H1 (cell line): Measurements from ENCODE around the gene PLXNB2. TPM values are rescaled to one million over a fixed set of nuclear protein-coding genes. Genes with fewer than 3 reads are reported as not detected.
"Not testable (repeated sequence)": the region's sequence is repeated elsewhere in the genome, so short reads cannot be mapped to it uniquely, and the experiment has no call there.

Experiments used
- CTCF ChIA-PET: fragments of 300-600 bp; sonication (Branson Sonifier 250); formaldehyde crosslinking; loops from one replicate; lab custom pipeline; 2021; ENCODE audit not compliant: partially characterized antibody; lab: Charles Lee
- POLR2A ChIA-PET: fragments of 300-600 bp; sonication (Branson Sonifier 250); formaldehyde crosslinking; loops from one replicate; lab custom pipeline; 2021; ENCODE audit warnings: inconsistent platforms; ENCODE audit not compliant: partially characterized antibody; lab: Charles Lee
- DNase-seq, 2 experiments: peaks; one replicate each; pipeline versions ENCODE4 v3.0.0 to v3.0.0-alpha.2; 2010 to 2022; ENCODE audit warnings: low spot score in 2 of 2, low read depth in 1 of 2, mixed read lengths in 1 of 2
- FAIRE-seq: peaks from 2 replicates; lab custom pipeline; 2011; peaks lifted over from hg19 to GRCh38; lab: Jason Lieb, UNC
- H2AFZ ChIP-seq: 2 replicates; pipeline ENCODE4 v1.8.1; 2012; ENCODE audit warnings: low read length, inconsistent platforms
- H2AK5ac ChIP-seq: 2 replicates; pipeline ENCODE4 v1.6.1; 2013; ENCODE audit warnings: low read depth, low read length
- H2BK120ac ChIP-seq: replicated peaks from 2 replicates; pipeline ENCODE3; 2013; ENCODE audit warnings: low read depth, low read length, inconsistent platforms
- H2BK12ac ChIP-seq: 2 replicates; pipeline ENCODE4 v1.6.1; 2013; ENCODE audit warnings: low read depth, low read length
- H2BK15ac ChIP-seq: 2 replicates; pipeline ENCODE4 v1.6.1; 2013; ENCODE audit warnings: low read length
- H2BK20ac ChIP-seq: 2 replicates; pipeline ENCODE4 v1.6.1; 2013; ENCODE audit warnings: low read length
- H2BK5ac ChIP-seq: 2 replicates; pipeline ENCODE4 v1.6.1; 2013; ENCODE audit warnings: low read depth, low read length
- H3K14ac ChIP-seq: 2 replicates; pipeline ENCODE4 v1.6.1; 2013; ENCODE audit warnings: inconsistent platforms; ENCODE audit not compliant: insufficient read length
- H3K18ac ChIP-seq: 2 replicates; pipeline ENCODE4 v1.6.1; 2013; ENCODE audit warnings: low read length; ENCODE audit errors: extremely low read depth
- H3K23ac ChIP-seq: 2 replicates; pipeline ENCODE4 v1.6.1; 2013; ENCODE audit warnings: inconsistent platforms; ENCODE audit not compliant: insufficient read length
- H3K23me2 ChIP-seq: 2 replicates; pipeline ENCODE4 v1.6.1; 2013; ENCODE audit warnings: low read depth, low read length
- H3K27ac ChIP-seq: 2 replicates; pipeline ENCODE4 v1.6.1; 2011; ENCODE audit warnings: low read depth, low read length, inconsistent platforms
- H3K27me3 ChIP-seq, 4 experiments: replicated peaks in 1 of 4; 1 replicate in 1 of 4; 2 replicates in 3 of 4; pipeline versions ENCODE4 v1.6.1 to v1.8.1; 2011 to 2013; ENCODE audit warnings: low read length in 3 of 4, mild to moderate bottlenecking in 3 of 4, inconsistent platforms in 2 of 4, mixed read lengths in 2 of 4, moderate library complexity in 1 of 4; ENCODE audit not compliant: control insufficient read depth in 3 of 4, insufficient read depth in 3 of 4; ENCODE audit errors: extremely low read depth in 1 of 4
- H3K36me3 ChIP-seq, 4 experiments: 2 replicates each; pipeline versions ENCODE4 v1.6.1 to v1.8.1; 2011 to 2013; ENCODE audit warnings: mild to moderate bottlenecking in 4 of 4, low read length in 3 of 4, moderate library complexity in 2 of 4, control low read depth in 1 of 4, inconsistent platforms in 1 of 4; ENCODE audit not compliant: insufficient read depth in 4 of 4, control insufficient read depth in 2 of 4
- H3K4ac ChIP-seq: replicated peaks from 2 replicates; pipeline ENCODE3; 2013; ENCODE audit warnings: low read length, low read depth, mixed read lengths, inconsistent platforms; ENCODE audit not compliant: insufficient read length
- H3K4me1 ChIP-seq, 4 experiments: replicated peaks in 1 of 4; 1 replicate in 1 of 4; 2 replicates in 3 of 4; pipeline versions ENCODE4 v1.6.1 to v1.8.1; 2011 to 2013; ENCODE audit warnings: low read length in 3 of 4, inconsistent platforms in 2 of 4, mixed read lengths in 1 of 4; ENCODE audit not compliant: insufficient read depth in 4 of 4, control insufficient read depth in 3 of 4
- H3K4me2 ChIP-seq, 2 experiments: 2 replicates each; pipeline versions ENCODE4 v1.6.1 to v1.8.1; 2011 to 2013; ENCODE audit warnings: low read depth in 2 of 2, low read length in 2 of 2, control low read depth in 1 of 2, inconsistent platforms in 1 of 2, mild to moderate bottlenecking in 1 of 2; ENCODE audit not compliant: insufficient read depth in 1 of 2
- H3K4me3 ChIP-seq, 4 experiments: fragments of 200-600, 300-600 bp in 1 of 4; sonication (generic), shearing (Covaris generic), sonication (Bioruptor Twin) in 1 of 4; 2 replicates each; pipeline versions ENCODE4 v1.5.1 to v1.8.1; 2011 to 2016; ENCODE audit warnings: low read length in 4 of 4, low read depth in 3 of 4, control low read depth in 2 of 4, inconsistent platforms in 2 of 4, mild to moderate bottlenecking in 2 of 4, mixed read lengths in 1 of 4, moderate library complexity in 1 of 4; ENCODE audit not compliant: insufficient read depth in 2 of 4; ENCODE audit errors: extremely low read depth in 1 of 4
- H3K56ac ChIP-seq: replicated peaks from 2 replicates; pipeline ENCODE3; 2013; ENCODE audit warnings: low read depth, mild to moderate bottlenecking, mixed read lengths, low read length, inconsistent platforms; ENCODE audit not compliant: insufficient read length
- H3K79me1 ChIP-seq: 2 replicates; pipeline ENCODE4 v1.6.1; 2013; ENCODE audit warnings: low read depth, low read length, control low read depth
- H3K79me2 ChIP-seq, 2 experiments: 2 replicates each; pipeline versions ENCODE4 v1.6.1 to v1.8.1; 2012 to 2013; ENCODE audit warnings: low read length in 2 of 2, mild to moderate bottlenecking in 2 of 2, inconsistent platforms in 1 of 2; ENCODE audit not compliant: insufficient read depth in 2 of 2, control insufficient read depth in 1 of 2
- H3K9ac ChIP-seq, 4 experiments: replicated peaks in 1 of 4; 1 replicate in 1 of 4; 2 replicates in 3 of 4; pipeline versions ENCODE4 v1.6.1 to v1.8.1; 2011 to 2013; ENCODE audit warnings: low read depth in 3 of 4, low read length in 3 of 4, control low read depth in 2 of 4, mild to moderate bottlenecking in 2 of 4, moderate library complexity in 2 of 4, inconsistent platforms in 1 of 4; ENCODE audit errors: extremely low read depth in 1 of 4
- H3K9me3 ChIP-seq, 2 experiments: 2 replicates each; pipeline versions ENCODE4 v1.6.1 to v1.8.1; 2012 to 2013; ENCODE audit warnings: mild to moderate bottlenecking in 2 of 2, moderate library complexity in 2 of 2, control low read depth in 1 of 2, inconsistent platforms in 1 of 2, low read depth in 1 of 2, low read length in 1 of 2, mixed read lengths in 1 of 2; ENCODE audit not compliant: insufficient read depth in 2 of 2
- H4K20me1 ChIP-seq, 2 experiments: replicated peaks in 1 of 2; 2 replicates each; pipeline versions ENCODE3 to v1.8.1; 2011 to 2013; ENCODE audit warnings: inconsistent platforms in 2 of 2, low read length in 2 of 2, mild to moderate bottlenecking in 1 of 2; ENCODE audit not compliant: insufficient read depth in 2 of 2, control insufficient read depth in 1 of 2
- H4K5ac ChIP-seq: 2 replicates; pipeline ENCODE4 v1.6.1; 2013; ENCODE audit warnings: low read length, low read depth, mixed read lengths, inconsistent platforms; ENCODE audit not compliant: insufficient read length
- H4K8ac ChIP-seq: 2 replicates; pipeline ENCODE4 v1.8.0; 2013; ENCODE audit warnings: mild to moderate bottlenecking, moderate library complexity, low read length, inconsistent platforms; ENCODE audit not compliant: insufficient read depth; ENCODE audit errors: extremely low read depth
- H4K91ac ChIP-seq: replicated peaks from 2 replicates; pipeline ENCODE3; 2013; ENCODE audit warnings: low read length, mixed read lengths, inconsistent platforms; ENCODE audit not compliant: insufficient read length
- WGBS, 2 experiments: shearing (Covaris generic) in 1 of 2; methylation state at CpG; one replicate each; pipeline versions ENCODE4 v1.1.6 to v1.1.7; 2013 to 2015; ENCODE audit warnings: low lambda C conversion rate in 2 of 2, mixed read lengths in 2 of 2, inconsistent platforms in 1 of 2, low coverage in 1 of 2, missing lambda C conversion rate in 1 of 2; ENCODE audit not compliant: insufficient replicate concordance in 2 of 2, insufficient coverage in 1 of 2, insufficient read length in 1 of 2; ENCODE audit errors: extremely low coverage in 1 of 2, missing lambda C conversion rate in 1 of 2; 5-methylcytosine and 5-hydroxymethylcytosine counted together
- polyA plus RNA-seq, 7 experiments: library from polyadenylated mRNA; depleted of rRNA in 3 of 7; stranded (reverse) in 5 of 7; unstranded in 2 of 7; fragments of >200 nt in 5 of 7; fragments of 200-250 nt in 2 of 7; gene quantifications; 1 replicate in 5 of 7; 2 replicates in 1 of 7; 4 replicates in 1 of 7; pipeline versions ENCODE4 v1.2.1 to v1.2.3, GENCODE V29; 2011 to 2013; ENCODE audit warnings: missing spikeins in 2 of 7, mixed read lengths in 2 of 7
- total RNA-seq: library from RNA; stranded (reverse); fragmentation: NEBNext Ultra II Directional; extraction: Animal tissue kit (Norgen Biotek cat#: 25700); gene quantifications from 2 replicates; pipeline ENCODE4 v1.2.1, GENCODE V29; 2021

The PLXNB2 gene
- total and polyA plus RNA-seq, 2 of the 8 experiments (the other 6 are each of a cell fraction or from before 2014, with no cell fraction given) = 58.3 to 92.8 TPM

DNA sequence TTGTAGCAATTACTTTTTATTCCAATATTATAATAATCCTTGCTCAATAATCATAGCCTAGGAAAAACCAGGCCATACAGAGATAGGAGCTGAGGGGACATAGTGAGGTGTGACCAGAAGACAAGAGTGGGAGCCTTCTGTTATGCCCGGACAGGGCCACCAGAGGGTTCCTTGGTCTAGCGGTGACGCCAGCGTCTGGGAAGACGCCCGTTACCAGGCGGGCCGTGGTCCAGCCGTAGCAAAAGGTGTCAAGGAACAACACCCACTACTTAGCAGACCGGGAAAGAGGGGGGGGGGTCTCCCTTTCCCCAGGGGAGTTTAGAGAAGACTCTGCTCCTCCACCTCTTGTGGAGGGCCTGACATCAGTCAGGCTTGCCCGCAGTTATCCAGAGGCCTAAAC is 34.1 kb downstream of the PLXNB2 start:
- not testable (repeated sequence) for H3K79me1 ChIP-seq, H4K8ac ChIP-seq, H3K18ac ChIP-seq, H3K23ac ChIP-seq, H3K79me2 ChIP-seq, H2AFZ ChIP-seq, DNase-seq, H4K91ac ChIP-seq, H3K56ac ChIP-seq, H2BK15ac ChIP-seq, H3K27ac ChIP-seq, H3K4ac ChIP-seq, H2BK5ac ChIP-seq, H3K14ac ChIP-seq, H3K9ac ChIP-seq, H2BK120ac ChIP-seq, H2AK5ac ChIP-seq, H2BK12ac ChIP-seq, H4K5ac ChIP-seq, H3K4me2 ChIP-seq, H3K4me3 ChIP-seq, FAIRE-seq, H2BK20ac ChIP-seq
- POLR2A ChIA-PET = interaction anchor here (0.9 to 3.2 kb wide), 6 partner anchors 18 to 68 kb away, joined by 3 to 12 read pairs (median 4); partner anchors contain the start of gene HDAC10
- H3K36me3 ChIP-seq = peaks cover 6 to 34% (median 25%) of the 10 kb centered on the region in 4 experiments; a peak in 7 of 8 replicates
- CTCF ChIA-PET = interaction anchor here (0.6 to 6.0 kb wide), 15 partner anchors 9 to 166 kb away, joined by 3 to 39 read pairs (median 4); partner anchors contain the start of genes DENND6B and MAPK12
- H3K27me3 ChIP-seq = peaks cover 22 to 32% (median 31%) of the 10 kb centered on the region in 4 experiments; a peak in 6 of 7 replicates
- 95% methylated on average over 9 of the region's 11 CpGs; no CpG with 5 or more reads in 1 of the 2 experiments for WGBS, 2 experiments
- H3K4me1 ChIP-seq = peaks cover 2 to 14% (median 9%) of the 10 kb centered on the region in 4 experiments; a peak in 6 of 7 replicates
- peaks cover 7 to 24% of the 10 kb centered on the region in 2 experiments; a peak in 3 of 4 replicates for H3K9me3 ChIP-seq
- peaks cover 11% of the 10 kb centered on the region; the same call in 1 of the 2 replicates for H3K23me2 ChIP-seq
- H4K20me1 ChIP-seq = peaks cover 6 to 10% of the 10 kb centered on the region in 2 experiments
